ENCODE results near the gene CARNS1.

GRCh38 chr11:67373648-67374570 is 41.6 kb upstream of the CARNS1 start:
- TF ChIP-seq CTCF (IDR thresholded peaks at IDR 0.05; ENCODE audit: low read depth, low read length, missing input control) (peak; percentile 56), ZBTB33 (IDR thresholded peaks at IDR 0.05) (no peak), RXRA (IDR thresholded peaks at IDR 0.05) (peak; percentile 11 to 62), HNF4A (conservative IDR thresholded peaks at IDR 0.05) (peak in 1 of 2 donors; percentile 66), RAD21 (IDR thresholded peaks at IDR 0.05) (peak; percentile 61 to 73), YY1 (IDR thresholded peaks at IDR 0.05) (peak; percentile 57), TAF1 (conservative IDR thresholded peaks at IDR 0.05) (no peak), ATF3 (IDR thresholded peaks at IDR 0.05) (no peak), REST (IDR thresholded peaks at IDR 0.05) (peak; percentile 27), EGR1 (IDR thresholded peaks at IDR 0.05; ENCODE audit: low read depth in 2 of 2) (peak; percentile 76 to 94), MAX (IDR thresholded peaks at IDR 0.05) (no peak), GABPA (IDR thresholded peaks at IDR 0.05 in 1 of 2, conservative IDR thresholded peaks at IDR 0.05 in 1 of 2) (no peak)

Measured in liver (tissue), 3 donors.